Superior temporal gyrus (tissue), 1 donor: ENCODE data around the gene RBM47.
"Not testable (repeated sequence)": the region's sequence is repeated elsewhere in the genome, so short reads cannot be mapped to it uniquely, and the experiment has no call there.

Source experiments
- DNase-seq: peaks from one replicate; pipeline ENCODE4 v3.0.0-alpha.2; 2016; ENCODE audit errors: extremely low spot score

RBM47 gene

DNA sequence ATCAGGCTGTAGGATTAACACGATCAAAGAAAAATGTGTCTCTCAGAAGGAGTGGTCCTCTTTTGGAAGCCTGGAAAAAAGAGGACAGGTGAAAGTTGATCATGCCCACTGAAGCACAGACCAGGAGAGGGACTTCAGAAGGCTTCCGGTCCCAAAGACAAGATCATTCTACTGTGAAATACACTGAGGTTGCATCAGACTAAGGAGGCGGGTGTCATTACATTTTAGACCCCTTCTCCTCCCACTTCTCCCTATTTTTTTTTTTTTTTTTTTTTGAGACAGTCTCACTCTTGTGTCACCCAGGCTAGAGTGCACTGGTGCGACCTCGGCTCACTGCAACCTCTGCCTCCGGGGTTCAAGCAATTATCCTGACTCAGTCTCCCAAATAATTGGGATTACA is 67.5 kb downstream of the RBM47 start:
- DNase-seq = no peak

DNA sequence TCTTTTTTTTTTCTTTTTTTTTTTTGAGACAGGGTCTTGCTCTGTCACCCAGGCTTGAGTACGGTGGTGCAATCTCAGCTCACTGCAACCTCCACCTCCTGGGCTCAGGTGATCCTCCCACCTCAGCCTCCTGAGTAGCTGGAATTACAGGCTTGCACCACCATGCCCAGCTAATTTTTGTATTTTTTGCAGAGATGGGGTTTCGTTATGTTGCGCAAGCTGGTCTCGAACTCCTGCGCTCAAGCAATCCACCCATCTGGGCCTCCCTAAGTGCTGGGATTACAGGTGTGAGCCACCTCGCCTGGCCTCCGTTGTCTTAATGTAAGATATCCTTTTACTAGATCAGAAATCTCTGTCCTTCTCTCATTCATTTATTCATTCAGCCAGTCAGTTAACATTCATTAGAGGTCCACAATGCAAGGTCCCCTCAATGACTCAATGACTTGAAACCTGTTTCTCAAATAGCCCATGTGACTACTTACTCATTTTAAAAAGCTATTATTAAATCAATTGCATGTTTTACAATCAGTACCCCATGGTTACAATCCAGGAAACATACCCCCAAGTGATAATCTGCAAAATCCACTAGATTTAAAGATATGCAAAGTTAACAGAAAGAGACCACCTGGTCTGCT is 68.0 kb downstream of the RBM47 start:
- DNase-seq = not testable (repeated sequence)

DNA sequence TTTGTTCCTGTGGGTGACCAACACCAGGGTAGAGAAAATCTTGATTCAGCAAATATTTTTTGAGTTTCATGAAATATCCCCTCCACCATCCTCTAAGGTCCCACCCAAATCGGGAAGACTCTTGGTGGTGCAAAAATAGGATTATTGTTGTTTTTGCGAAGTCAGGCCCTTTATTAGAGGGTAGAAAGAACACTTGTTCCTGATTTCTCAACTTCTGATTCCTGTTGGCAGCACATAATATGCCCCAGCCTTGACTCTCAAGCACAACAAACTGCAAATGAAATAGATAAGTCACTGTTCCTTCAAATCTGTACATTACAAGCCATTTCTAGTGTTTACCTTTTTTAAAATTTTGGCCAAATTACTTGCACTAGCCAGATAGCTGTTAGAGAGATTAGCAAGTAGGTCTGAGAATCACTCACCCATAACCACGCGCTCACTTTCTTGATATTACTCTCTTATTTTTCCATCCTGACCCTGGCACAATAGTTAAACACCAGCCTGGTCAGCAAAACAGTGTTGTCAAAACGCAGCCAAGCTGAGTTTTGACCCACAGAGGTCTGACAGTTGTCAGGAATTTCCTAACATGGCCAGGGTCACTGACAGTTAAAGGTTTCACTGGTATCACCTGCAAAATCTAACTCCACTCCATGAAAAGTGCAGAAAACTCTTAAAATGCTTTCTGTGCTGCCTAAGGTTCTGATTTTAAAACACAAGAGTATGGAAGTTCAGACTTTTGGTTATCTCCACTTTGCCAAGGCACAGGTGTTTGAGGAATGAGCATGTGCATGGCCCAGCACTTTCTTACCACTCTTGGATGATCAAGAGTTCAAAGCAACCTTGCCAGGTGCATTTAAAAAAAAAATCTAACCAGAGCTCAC is 69.8 kb downstream of the RBM47 start:
- no peak for DNase-seq

GRCh38 chr4:40557736-40558135 is 71.9 kb downstream of the RBM47 start:
- DNase-seq = no peak

GRCh38 chr4:40555176-40555900 is 74.3 kb downstream of the RBM47 start:
- DNase-seq = no peak

DNA sequence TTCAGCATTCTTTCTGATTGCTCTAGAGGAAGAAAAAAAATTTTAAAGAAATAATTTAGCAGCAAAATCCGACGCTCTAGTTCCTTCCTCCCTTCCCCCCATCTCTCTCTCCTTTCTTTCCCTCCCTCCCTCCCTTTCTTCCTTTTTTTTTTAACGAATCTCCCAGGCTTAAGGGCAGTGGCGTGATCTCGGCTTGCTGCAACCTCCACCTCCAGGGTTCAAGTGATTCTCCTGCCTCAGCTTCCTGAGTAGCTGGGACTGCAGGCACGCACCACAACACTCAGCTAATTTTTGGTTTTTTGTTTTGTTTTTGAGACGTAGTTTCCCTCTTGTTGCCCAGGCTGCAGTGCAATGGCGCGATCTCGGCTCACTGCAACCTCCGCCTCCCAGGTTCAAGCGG is 75.0 kb downstream of the RBM47 start:
- DNase-seq = not testable (repeated sequence)

DNA sequence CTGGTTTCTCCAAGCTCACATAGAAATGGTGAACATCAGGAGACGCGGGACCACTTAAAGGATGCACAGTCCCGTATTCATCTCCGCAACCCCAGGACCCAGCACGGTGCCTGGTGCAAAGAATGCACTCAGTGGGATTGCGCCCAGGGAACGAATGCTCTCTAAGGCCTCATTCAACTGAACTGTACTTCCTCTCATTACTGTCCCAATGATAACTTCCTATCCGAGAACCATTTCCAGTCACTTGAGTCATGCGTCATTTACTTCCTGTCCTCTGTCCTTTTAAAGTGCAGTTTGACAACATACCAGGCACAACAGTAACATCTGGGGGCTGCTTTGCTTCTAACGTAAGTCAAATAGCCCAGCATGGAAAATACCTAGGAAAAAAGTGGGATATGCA is 75.7 kb downstream of the RBM47 start:
- no peak for DNase-seq

- DNase-seq = no peak
Measured at GRCh38 chr4:40552536-40552935, 77.1 kb downstream of the RBM47 start.

DNA sequence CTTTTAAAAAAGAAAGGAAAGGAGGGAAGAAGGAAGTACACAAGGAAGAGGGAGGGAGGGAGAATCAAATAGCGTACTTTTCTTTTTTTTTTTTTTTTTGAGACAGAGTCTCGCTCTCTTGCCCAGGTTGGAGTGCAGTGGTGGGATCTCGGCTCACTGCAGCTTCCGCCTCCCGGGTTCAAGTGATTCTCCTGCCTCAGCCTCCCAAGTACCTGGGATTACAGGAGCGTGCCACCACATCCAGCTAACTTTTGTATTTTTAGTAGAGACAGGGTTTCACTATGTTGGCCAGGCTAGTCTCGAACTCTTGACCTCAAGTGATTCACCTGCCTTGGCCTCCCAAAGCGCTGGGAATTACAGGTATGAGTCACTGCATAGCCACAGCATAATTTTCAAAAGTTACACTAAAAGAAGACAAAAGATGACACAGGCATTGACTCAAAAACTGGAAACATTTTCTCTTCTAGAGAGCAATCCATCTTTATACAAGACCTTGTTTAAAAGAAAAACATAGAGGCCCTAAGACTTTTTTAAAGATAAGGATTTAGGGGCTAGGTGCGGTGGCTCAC is 78.0 kb downstream of the RBM47 start:
- not testable (repeated sequence) for DNase-seq

DNA sequence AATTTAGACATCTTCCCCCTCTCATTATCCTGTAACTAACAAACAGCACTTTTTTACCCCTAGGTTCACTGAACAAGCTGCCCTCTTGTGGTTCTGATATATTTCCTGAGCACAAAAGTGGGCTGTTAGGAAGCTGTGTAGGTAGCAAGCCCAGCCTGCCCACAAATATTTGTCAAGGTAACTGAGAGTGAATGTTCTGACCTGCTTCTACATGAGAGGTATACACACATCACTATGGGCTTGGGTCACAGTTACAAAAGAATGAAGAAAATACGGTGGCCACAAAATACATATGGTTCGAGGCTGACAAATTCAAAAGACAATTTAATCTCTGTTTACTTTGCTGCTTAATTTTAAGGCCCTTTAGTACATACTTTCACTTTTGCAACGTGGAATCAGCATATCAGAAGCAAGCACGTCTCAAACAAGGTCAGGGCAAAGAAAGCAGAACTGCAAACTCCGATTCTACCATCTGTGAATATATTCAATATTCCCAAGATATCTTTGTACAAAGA is 78.7 kb downstream of the RBM47 start:
- no peak for DNase-seq

GRCh38 chr4:40550196-40550595 is 79.5 kb downstream of the RBM47 start:
- DNase-seq = no peak

GRCh38 chr4:40548256-40548655 is 81.4 kb downstream of the RBM47 start:
- no peak for DNase-seq

DNA sequence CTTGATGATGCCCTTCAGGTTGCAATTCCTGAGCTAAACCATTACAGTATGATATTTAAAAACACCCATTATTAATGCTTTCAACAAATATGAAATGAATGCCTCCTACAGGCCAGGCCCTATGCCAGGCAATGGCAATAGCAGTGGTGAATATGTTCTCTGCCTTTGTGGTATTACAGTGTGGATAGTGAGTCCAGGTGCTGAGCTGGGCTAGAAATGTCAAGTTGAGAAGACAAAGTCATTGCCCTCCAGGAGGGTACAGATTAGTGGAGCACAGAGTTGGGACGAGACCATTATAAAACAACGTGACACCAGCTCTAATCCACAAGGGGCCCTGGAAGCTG is 81.9 kb downstream of the RBM47 start:
- no peak for DNase-seq

GRCh38 chr4:40546969-40547788 is 82.5 kb downstream of the RBM47 start:
- no peak for DNase-seq

DNA sequence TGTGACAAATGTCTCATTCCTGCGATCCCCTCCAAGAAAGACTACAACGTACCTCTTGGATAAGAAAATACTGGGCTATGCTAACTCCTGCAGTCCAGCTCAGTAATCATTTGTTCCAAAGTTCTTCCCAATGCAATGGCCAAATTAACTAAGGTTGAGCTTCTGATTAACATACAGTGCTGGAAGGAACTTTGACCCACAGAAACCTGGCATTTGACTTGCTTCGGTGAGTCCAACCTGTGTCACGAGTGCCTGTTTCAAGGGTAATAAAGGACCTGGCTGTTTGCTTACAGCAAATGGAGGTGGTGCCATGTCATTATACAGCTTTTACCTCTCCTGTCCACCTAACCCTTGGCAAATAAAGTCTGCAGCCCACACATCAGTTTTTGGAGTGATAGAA is 83.2 kb downstream of the RBM47 start:
- no peak for DNase-seq

DNA sequence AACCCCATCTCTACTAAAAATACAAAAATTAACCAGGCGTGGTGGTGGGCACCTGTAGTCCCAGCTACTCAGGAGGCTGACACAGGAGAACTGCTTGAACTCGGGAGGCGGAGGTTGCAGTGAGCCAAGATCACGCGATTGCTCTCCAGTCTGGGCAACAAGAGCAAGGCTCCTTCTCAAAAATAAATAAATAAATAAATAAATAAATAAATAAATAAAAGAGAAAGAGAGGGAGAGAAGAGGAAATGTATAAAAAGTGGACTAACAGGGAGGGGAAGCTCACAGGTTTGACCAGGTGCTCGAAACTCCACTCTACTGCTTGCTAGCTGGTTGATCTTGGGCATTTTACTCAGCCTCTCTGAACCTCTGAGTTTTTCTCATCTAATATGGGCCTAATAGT is 84.2 kb downstream of the RBM47 start:
- not testable (repeated sequence) for DNase-seq

- DNase-seq = no peak
Measured at GRCh38 chr4:40544221-40544620, 85.4 kb downstream of the RBM47 start.

DNA sequence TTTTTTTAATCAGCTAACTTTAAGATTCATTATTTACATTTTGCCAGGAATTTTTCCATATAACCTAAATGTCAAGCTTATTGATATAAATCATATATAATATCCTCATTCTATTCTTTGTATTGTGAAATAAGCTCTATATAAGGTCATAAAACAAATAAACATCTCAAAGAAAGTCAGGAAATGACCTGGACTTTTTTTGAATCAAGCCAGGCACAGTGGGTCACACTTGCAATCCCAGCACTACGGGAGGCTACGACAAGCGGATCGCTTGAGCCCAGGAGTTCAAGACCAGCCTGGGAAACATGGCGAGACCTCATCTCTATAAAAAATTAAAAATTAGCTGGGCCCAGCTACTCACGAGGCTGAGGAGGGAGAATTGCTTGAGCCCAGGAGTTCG is 88.9 kb downstream of the RBM47 start:
- DNase-seq = no peak

GRCh38 chr4:40536032-40536431 is 93.6 kb downstream of the RBM47 start:
- no peak for DNase-seq

GRCh38 chr4:40531636-40532023 is 98.0 kb downstream of the RBM47 start:
- DNase-seq = no peak

GRCh38 chr4:40530961-40531635 is 98.6 kb downstream of the RBM47 start:
- DNase-seq = no peak
